HepG2 (cell line): ENCODE results near the gene PLA2G4F. TPM values are rescaled to one million over a fixed set of nuclear protein-coding genes. Genes with fewer than 3 reads are reported as not detected.

Experiments
- ATAC-seq: fragments of 200-7000 bp; cut with Tn5 transposase; 3 replicates; pipeline ENCODE4 v1.9.1; 2020; ENCODE audit warnings: mild to moderate bottlenecking, moderate library complexity
- BruUV-seq: library from RNA; stranded (reverse); fragments of 400-500 nt; replicated peaks from 2 replicates; lab custom pipeline; 2021; lab: Mats Ljungman, UMichigan
- CTCF ChIA-PET: fragments of 300-600 bp; formaldehyde crosslinking; extraction: SDS; loops from one replicate; lab custom pipeline; 2021; ENCODE audit warnings: low total read pairs, inconsistent platforms, low intra/inter-chr PET ratio; lab: Yijun Ruan, JAX
- POLR2A ChIA-PET: fragments of 350-600 bp; sonication (Branson Sonifier 250); formaldehyde crosslinking; loops from one replicate; lab custom pipeline; 2020; ENCODE audit warnings: antibody characterized with exemption, inconsistent platforms; lab: Yijun Ruan, JAX
- DNase-seq: peaks from one replicate; pipeline ENCODE4 v3.0.0-alpha.2; 2015; ENCODE audit warnings: low spot score
- FAIRE-seq: peaks from 3 replicates; lab custom pipeline; 2011; peaks lifted over from hg19 to GRCh38; lab: Jason Lieb, UNC
- H2AFZ ChIP-seq: one replicate; pipeline ENCODE4 v1.6.1; 2011; ENCODE audit warnings: low read length, inconsistent platforms
- H3K27ac ChIP-seq: fragments of 300-600 bp; 3 replicates; pipeline ENCODE4 v1.8.0; 2011; ENCODE audit warnings: mixed run types, mild to moderate bottlenecking, mixed read lengths, low read length, inconsistent platforms; ENCODE audit not compliant: insufficient read depth; ENCODE audit errors: extremely low read length
- H3K27me3 ChIP-seq, 2 experiments: fragments of 200-600 bp in 1 of 2; 2 replicates in 1 of 2; 3 replicates in 1 of 2; pipeline versions ENCODE4 v1.6.0 to v1.8.0; 2011; ENCODE audit warnings: low read length in 2 of 2, mild to moderate bottlenecking in 2 of 2, moderate library complexity in 2 of 2, inconsistent platforms in 1 of 2; ENCODE audit not compliant: insufficient read depth in 2 of 2, control insufficient read depth in 1 of 2
- H3K36me3 ChIP-seq, 2 experiments: fragments of 200-600 bp in 1 of 2; replicated peaks in 1 of 2; 2 replicates in 1 of 2; 3 replicates in 1 of 2; pipeline versions ENCODE4 v1.5.1 to v1.8.0; 2011; ENCODE audit warnings: low read length in 2 of 2, inconsistent platforms in 1 of 2; ENCODE audit not compliant: insufficient read depth in 2 of 2, control insufficient read depth in 1 of 2
- H3K4me1 ChIP-seq: 2 replicates; pipeline ENCODE4 v1.5.1; 2012; ENCODE audit warnings: low read length, inconsistent platforms; ENCODE audit not compliant: insufficient read depth
- H3K4me2 ChIP-seq: 2 replicates; pipeline ENCODE4 v1.6.0; 2011; ENCODE audit warnings: low read depth, low read length, inconsistent platforms
- H3K4me3 ChIP-seq, 3 experiments: fragments of 200-600 bp in 1 of 3; sonication (generic), shearing (Covaris generic) in 1 of 3; replicated peaks in 1 of 3; 2 replicates each; pipeline ENCODE4 v1.5.1; 2011 to 2016; ENCODE audit warnings: low read length in 3 of 3, inconsistent platforms in 2 of 3, low read depth in 2 of 3, mild to moderate bottlenecking in 2 of 3, control low read depth in 1 of 3, mixed read lengths in 1 of 3; ENCODE audit not compliant: insufficient read depth in 1 of 3
- H3K79me2 ChIP-seq: one replicate; pipeline ENCODE4 v1.6.1; 2011; ENCODE audit warnings: low read length, inconsistent platforms; ENCODE audit not compliant: insufficient read depth
- H3K9ac ChIP-seq: 2 replicates; pipeline ENCODE4 v1.6.0; 2011; ENCODE audit warnings: mild to moderate bottlenecking, low read depth, low read length, inconsistent platforms; ENCODE audit not compliant: insufficient read depth
- H3K9me3 ChIP-seq: 2 replicates; pipeline ENCODE4 v1.5.1; 2012; ENCODE audit warnings: mild to moderate bottlenecking, low read length
- H4K20me1 ChIP-seq: 2 replicates; pipeline ENCODE4 v1.6.0; 2011; ENCODE audit warnings: inconsistent platforms, mild to moderate bottlenecking, low read length, moderate library complexity; ENCODE audit not compliant: insufficient read depth
- CAMTA2 ChIP-seq: sonication (generic); formaldehyde crosslinking; IDR thresholded peaks from 2 replicates; pipeline ENCODE4 v1.4.0; 2020; ENCODE audit warnings: mild to moderate bottlenecking, missing genetic modification reagents, borderline replicate concordance
- KDM2A ChIP-seq: sonication (generic); formaldehyde crosslinking; IDR thresholded peaks from 2 replicates; pipeline ENCODE4 v1.4.0; 2020; ENCODE audit warnings: low read depth, missing genetic modification reagents, borderline replicate concordance
- MIER3 ChIP-seq: IDR thresholded peaks from 2 replicates; pipeline ENCODE4 v1.6.1; 2016; ENCODE audit warnings: missing compliant biosample characterization, borderline replicate concordance
- MXD3 ChIP-seq: IDR thresholded peaks from 2 replicates; pipeline ENCODE4 v1.6.1; 2016; ENCODE audit warnings: mild to moderate bottlenecking, missing biosample characterization, missing genetic modification reagents
- PITX1 ChIP-seq: sonication (generic); formaldehyde crosslinking; IDR thresholded peaks from 2 replicates; pipeline ENCODE4 v1.5.1; 2020; ENCODE audit warnings: mild to moderate bottlenecking, missing genetic modification reagents
- TAF1 ChIP-seq: sonication (generic); formaldehyde crosslinking; IDR thresholded peaks from 2 replicates; pipeline ENCODE4 v1.4.0; 2020; ENCODE audit warnings: missing genetic modification reagents
- USF2 ChIP-seq, 2 experiments: sonication (generic) in 1 of 2; formaldehyde crosslinking in 1 of 2; IDR thresholded peaks; 2 replicates each; pipeline versions ENCODE4 v1.5.1 to v1.6.1; 2011 to 2020; ENCODE audit warnings: borderline replicate concordance in 1 of 2, low read depth in 1 of 2, low read length in 1 of 2, mild to moderate bottlenecking in 1 of 2, missing genetic modification reagents in 1 of 2, moderate library complexity in 1 of 2
- ZBTB34 ChIP-seq: sonication (generic); formaldehyde crosslinking; IDR thresholded peaks from 2 replicates; pipeline ENCODE4 v1.8.0; 2022; ENCODE audit warnings: mild to moderate bottlenecking, missing genetic modification reagents
- ZBTB8A ChIP-seq: sonication (generic); formaldehyde crosslinking; IDR thresholded peaks from 2 replicates; pipeline ENCODE4 v1.4.0; 2020; ENCODE audit warnings: mild to moderate bottlenecking, low read depth, missing genetic modification reagents, borderline replicate concordance
- ZNF180 ChIP-seq: sonication (generic); formaldehyde crosslinking; IDR thresholded peaks from 2 replicates; pipeline ENCODE4 v1.4.0; 2020; ENCODE audit warnings: low read depth, missing genetic modification reagents, borderline replicate concordance
- ZNF296 ChIP-seq: sonication (generic); formaldehyde crosslinking; conservative IDR thresholded peaks from 2 replicates; pipeline ENCODE4 v1.5.0; 2020; ENCODE audit warnings: mild to moderate bottlenecking, missing genetic modification reagents
- ZNF569 ChIP-seq: sonication (generic); formaldehyde crosslinking; IDR thresholded peaks from 2 replicates; pipeline ENCODE4 v1.5.0; 2020; ENCODE audit warnings: mild to moderate bottlenecking, missing genetic modification reagents, moderate library complexity, borderline replicate concordance
- ZNF816 ChIP-seq: sonication (generic); formaldehyde crosslinking; IDR thresholded peaks from 2 replicates; pipeline ENCODE4 v1.8.0; 2022; ENCODE audit warnings: missing genetic modification reagents, mild to moderate bottlenecking, borderline replicate concordance
- ZSCAN22 ChIP-seq: sonication (generic); formaldehyde crosslinking; IDR thresholded peaks from 2 replicates; pipeline ENCODE4 v1.4.0; 2020; ENCODE audit warnings: mild to moderate bottlenecking, missing genetic modification reagents
- ZSCAN5A ChIP-seq: sonication (generic); formaldehyde crosslinking; IDR thresholded peaks from 2 replicates; pipeline ENCODE4 v1.8.0; 2022; ENCODE audit warnings: mild to moderate bottlenecking, missing genetic modification reagents, borderline replicate concordance
- whole genome bisulfite sequencing: methylation state at CpG from one replicate; pipeline ENCODE4 v1.1.6; 2017; ENCODE audit warnings: low lambda C conversion rate; 5-methylcytosine and 5-hydroxymethylcytosine counted together
- in situ Hi-C: cut with HindIII; loops from 2 replicates; pipeline ENCODE4 v1.10.0; 2017; ENCODE audit warnings: low pct_unique_long_range_greater_than_20kb; ENCODE audit not compliant: extremely low pct_ligation_motif_present
- intact Hi-C: fragments of 100-400 bp; cut with micrococcal nuclease; formaldehyde crosslinking; loops from one replicate; pipeline ENCODE4 v1.10.0; 2022; ENCODE audit not compliant: unreplicated experiment
- polyA plus RNA-seq, 8 experiments: library from polyadenylated mRNA; depleted of rRNA in 3 of 8; stranded (reverse) in 7 of 8; unstranded in 1 of 8; fragments of >200 nt; fragmentation: Illumina TruSeq in 4 of 8; extraction: Trizol in 4 of 8; gene quantifications; 2 replicates each; pipeline versions ENCODE4 v1.2.1 to v1.2.3, GENCODE V29; 2011 to 2016; ENCODE audit warnings: low read depth in 4 of 8, missing spikeins in 1 of 8, mixed read lengths in 1 of 8; ENCODE audit not compliant: insufficient read depth in 1 of 8
- total RNA-seq, 5 experiments: library from RNA; depleted of rRNA; stranded (reverse); fragments of >200 nt; fragmentation: Illumina TruSeq; extraction: Trizol; gene quantifications; 2 replicates each; pipeline ENCODE4 v1.2.3, GENCODE V29; 2016; ENCODE audit warnings: low read depth in 1 of 5

PLA2G4F gene
- total and polyA plus RNA-seq, 2 of the 13 experiments (the other 11 are each of a cell fraction or from before 2014, with no cell fraction given) = 0.07 TPM; not detected in 1

- ATAC-seq = no peak
- no peaks in the 10 kb centered on the region; a peak in 1 of 5 replicates for H3K27me3 ChIP-seq
- CTCF ChIA-PET = no interaction called here
These were observed 47.5 kb upstream of the PLA2G4F start for GRCh38 chr15:42203891-42204290.

More at GRCh38 chr15:42203891-42204290, 47.5 kb upstream of the PLA2G4F start:
- no TSS peak for BruUV-seq
- H2AFZ ChIP-seq = no peak overlapping the region
- no peak overlapping the region for H3K4me3 ChIP-seq
- no peak for DNase-seq
- no peak overlapping the region for H3K27ac ChIP-seq
- H3K4me2 ChIP-seq = no peak overlapping the region
- peaks cover 17% of the 10 kb centered on the region for H3K79me2 ChIP-seq
- TF ChIP-seq ZNF816 (CRISPR knock-in tag) (no peak), PITX1 (CRISPR knock-in tag) (no peak), ZNF180 (CRISPR knock-in tag) (no peak), ZSCAN5A (no peak), ZNF569 (no peak), TAF1 (CRISPR knock-in tag) (no peak), ZSCAN22 (CRISPR knock-in tag) (no peak), ZBTB8A (no peak), KDM2A (CRISPR knock-in tag) (no peak), CAMTA2 (CRISPR knock-in tag) (no peak), ZBTB34 (no peak), USF2 (IDR thresholded peaks at IDR 0.05; ENCODE audit: low read depth, low read length) (no peak), USF2 (CRISPR knock-in tag; IDR thresholded peaks at IDR 0.05; ENCODE audit: borderline replicate concordance) (no peak), ZNF296 (CRISPR knock-in tag) (no peak), MXD3 (CRISPR knock-in tag) (no peak), MIER3 (CRISPR knock-in tag) (no peak)
- H3K9me3 ChIP-seq = no peaks in the 10 kb centered on the region
- no peaks in the 10 kb centered on the region for H4K20me1 ChIP-seq
- in situ Hi-C loops = no loop called here
- no peak overlapping the region for H3K9ac ChIP-seq
- H3K4me1 ChIP-seq = peaks cover 23% of the 10 kb centered on the region
- WGBS = 94% methylated on average over 2 of the region's 3 CpGs
- intact Hi-C loops = no loop called here
- POLR2A ChIA-PET = no interaction called here
- no peak for FAIRE-seq
- H3K36me3 ChIP-seq = peaks cover 0 to 2% of the 10 kb centered on the region in 2 experiments; a peak in 2 of 5 replicates
